GM18502 (cell line): ENCODE results near the gene FAM83C.

Experiments used
- ATAC-seq: cut with Tn5 transposase; IDR thresholded peaks from one replicate; pipeline ENCODE4 v1.9.1; 2021; ENCODE audit warnings: mild to moderate bottlenecking; ENCODE audit not compliant: unreplicated experiment, poor library complexity

FAM83C gene

GRCh38 chr20:35291654-35292503 is at the start of gene FAM83C:
TSS of gene FAM83C (minus strand) at chr20:35292425. CDS start at chr20:35292304, 121 bp downstream.
- no peak for ATAC-seq

GRCh38 chr20:35341366-35342028 is 49.3 kb upstream of the FAM83C start:
- ATAC-seq: no peak

DNA sequence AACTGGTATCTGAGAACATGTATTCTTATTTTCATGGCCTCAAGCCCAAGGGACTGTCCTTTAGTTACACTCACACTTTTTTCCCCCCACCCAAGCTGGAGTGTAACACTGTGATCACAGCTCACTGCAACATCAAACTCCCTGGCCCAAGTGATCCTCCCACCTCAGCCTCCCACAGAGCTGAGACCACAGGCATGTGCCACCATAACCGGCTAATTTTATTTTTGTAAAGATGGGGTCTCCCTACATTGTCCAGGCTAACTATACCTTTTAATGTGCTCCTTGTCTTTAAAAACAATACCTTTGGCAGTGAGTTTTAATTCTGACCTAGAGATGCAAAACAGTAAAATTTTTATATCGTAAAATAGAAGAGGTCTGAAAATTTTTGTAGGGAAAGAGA is 48.2 kb upstream of the FAM83C start:
- no peak for ATAC-seq

DNA sequence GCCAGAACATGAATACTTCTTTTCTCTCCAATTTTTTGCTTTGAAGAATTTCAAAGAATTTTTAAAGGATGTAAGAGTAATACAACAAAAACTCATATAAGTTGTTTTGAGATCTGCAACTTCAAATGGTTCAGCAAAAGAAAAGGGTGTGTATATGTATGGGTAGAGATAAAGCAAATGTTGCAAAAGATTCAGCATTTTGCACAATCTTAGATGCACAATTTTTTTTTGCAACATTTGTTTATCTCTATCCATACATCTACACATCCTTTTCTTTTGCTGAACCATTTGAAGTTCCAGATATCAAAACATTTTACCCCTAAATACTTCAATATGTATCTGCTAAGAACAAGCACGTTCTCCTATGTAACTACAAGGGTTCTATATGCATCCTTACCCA is 47.4 kb upstream of the FAM83C start:
- no peak for ATAC-seq

DNA sequence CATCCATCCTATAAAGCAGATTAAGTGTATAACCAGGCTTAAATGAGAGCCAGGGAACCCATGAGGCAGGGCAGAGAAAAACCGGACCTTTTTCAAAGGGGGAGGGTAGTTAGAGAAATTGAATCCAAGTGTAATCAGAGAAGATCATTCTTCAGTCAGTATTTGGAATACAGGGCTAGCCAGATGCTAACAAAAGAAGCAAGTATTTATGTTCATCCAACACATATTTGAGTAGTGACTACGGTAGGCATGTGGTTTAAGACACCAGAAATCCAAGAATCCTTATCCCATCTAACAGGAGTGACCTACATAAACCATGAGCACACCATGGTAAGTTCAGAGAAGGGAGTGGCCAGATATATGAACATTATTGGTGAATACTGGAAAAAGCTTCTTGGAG is 46.8 kb upstream of the FAM83C start:
- ATAC-seq: no peak

DNA sequence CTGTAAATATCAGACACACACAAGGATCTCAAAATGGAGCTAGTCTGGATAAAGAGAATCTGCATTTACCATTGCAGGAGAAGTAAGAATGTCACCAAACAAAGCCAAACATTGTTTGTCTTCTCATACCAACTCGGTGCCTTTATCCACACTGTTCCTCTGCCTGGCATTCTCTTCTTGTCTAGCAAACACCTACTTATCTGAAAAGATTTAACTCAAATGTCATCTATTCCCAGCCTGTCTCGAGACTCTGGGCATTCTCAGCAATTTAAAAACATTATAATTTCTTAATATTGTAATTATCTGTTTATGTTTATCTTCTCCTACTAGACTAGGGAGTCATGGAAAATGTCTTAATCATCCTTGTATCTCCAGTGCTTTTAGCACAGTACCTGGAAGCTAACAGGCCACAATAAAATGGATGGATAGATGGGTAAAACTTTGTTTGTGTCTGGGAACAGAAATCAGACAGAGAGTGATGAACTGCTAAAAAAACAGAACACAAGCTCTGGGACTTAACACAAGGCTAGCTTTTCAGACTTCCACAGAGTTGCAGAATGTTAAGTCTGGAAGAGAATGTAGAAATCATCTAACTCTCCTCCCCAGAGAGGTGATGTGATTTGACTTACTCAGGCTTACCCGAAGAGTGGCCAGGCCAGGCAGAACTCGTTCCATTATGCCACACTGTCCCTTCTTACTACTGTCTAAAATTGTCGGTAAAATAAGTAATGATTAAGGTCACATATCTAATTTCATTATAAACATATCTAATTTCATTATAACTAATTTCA is 42.3 kb upstream of the FAM83C start:
- ATAC-seq: no peak

- no peak for ATAC-seq
Observed at GRCh38 chr20:35333606-35334005, 41.4 kb upstream of the FAM83C start.

- no peak for ATAC-seq
Observed at GRCh38 chr20:35332540-35333200, 40.4 kb upstream of the FAM83C start.

- no peak for ATAC-seq
Observed at GRCh38 chr20:35329435-35330139, 37.4 kb upstream of the FAM83C start.

GRCh38 chr20:35328689-35329088 is 36.5 kb upstream of the FAM83C start:
- ATAC-seq: no peak

DNA sequence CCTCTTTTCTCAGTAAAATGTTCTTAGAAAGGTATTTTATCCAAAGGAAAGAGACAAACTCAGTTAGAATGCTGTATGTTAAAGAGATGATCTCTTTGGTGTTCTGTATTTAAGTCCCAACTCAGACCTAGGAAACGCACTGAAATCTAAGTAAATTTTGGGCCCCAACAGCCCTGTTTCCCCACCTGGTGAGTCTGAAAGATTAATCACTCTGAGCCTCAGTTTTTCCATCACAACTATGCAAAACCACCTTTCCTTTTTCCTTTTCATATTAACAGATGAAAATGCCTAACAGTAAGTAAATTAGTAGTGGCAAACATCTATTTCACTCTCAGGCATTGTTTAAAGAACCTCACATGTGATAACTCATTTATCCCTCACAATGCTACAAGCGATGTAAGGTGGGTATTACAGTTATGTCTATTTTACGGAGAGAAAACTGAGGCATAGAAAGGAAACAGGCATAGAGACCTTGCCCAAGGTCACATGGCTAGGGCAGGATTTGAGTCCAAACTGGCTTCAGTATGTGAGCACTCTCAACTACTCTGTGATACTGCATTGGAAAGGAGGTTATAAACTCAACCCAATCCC is 36.0 kb upstream of the FAM83C start:
- ATAC-seq: no peak

GRCh38 chr20:35327074-35327976 is 35.1 kb upstream of the FAM83C start:
- no peak for ATAC-seq

- no peak for ATAC-seq
Observed at GRCh38 chr20:35326740-35327073, 34.5 kb upstream of the FAM83C start.

DNA sequence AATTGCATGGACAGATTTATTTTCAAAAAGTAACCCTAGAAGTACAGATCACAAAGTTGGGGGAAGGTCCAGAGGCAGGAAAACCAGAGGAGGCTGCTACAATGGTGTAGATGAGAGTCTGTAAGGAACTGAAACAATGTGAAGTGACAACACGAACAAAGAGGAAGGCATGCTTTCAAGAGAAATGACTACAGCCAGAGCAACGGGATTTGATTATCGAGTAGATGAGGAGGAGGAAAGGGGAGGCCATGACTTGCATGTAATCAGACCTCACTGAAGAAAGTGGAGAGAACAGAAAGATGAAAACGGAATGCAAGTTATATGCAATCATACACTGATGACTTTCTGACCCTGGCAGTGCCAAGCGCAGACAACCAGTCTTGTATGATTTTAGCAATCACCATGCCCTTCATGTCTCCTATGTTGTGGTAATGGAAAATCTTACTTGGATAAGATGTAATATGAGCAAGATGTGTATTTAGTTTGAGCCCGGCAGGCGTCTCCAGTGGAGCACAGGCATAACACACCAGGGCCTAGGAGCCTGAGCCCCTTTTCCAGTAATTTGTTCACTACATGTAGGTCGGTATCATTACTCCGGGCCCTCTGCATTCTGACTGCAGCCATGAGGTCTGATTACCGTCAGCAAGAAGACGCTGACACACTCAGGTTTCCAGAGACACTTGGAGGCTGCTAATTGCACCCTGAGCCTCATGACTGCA is 34.0 kb upstream of the FAM83C start:
- ATAC-seq: no peak

DNA sequence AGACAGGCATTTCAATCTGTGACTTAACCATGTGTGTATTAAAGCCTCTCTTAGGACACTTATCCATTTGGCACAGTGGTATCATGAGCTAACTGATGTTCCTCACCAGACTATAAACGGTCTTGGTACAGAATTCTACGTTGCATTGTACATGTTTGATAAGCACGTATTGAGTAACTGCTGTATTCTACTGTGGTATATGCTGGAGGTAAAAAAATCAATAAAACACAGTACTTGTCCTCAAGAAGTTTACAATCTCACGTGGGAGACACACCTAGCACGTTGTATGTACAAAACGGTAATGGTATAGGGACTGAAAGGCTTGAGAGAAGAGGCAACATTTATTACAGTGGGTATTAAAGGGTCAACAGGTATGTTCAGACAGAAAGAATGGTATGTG is 33.2 kb upstream of the FAM83C start:
- ATAC-seq: no peak

GRCh38 chr20:35320396-35321126 is 28.3 kb upstream of the FAM83C start:
- no peak for ATAC-seq

DNA sequence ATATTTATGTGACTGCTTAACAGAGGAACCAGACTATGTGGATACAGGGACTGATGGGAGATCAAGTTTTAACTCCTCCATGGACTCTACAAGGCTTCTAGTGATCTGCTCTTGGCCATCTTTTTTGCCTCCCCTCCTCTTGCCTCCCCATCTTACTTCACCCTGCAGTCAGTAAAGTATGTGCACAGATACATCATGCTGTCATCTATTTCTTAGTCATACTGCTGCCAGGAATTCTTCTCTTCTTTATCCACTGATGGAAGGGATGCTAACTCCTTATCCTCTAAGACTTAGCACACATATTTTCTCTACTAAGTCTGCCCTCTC is 27.6 kb upstream of the FAM83C start:
- no peak for ATAC-seq
